AG04450 (cell line): ENCODE measurements around the gene LRCOL1. TPM values are rescaled to one million over a fixed set of nuclear protein-coding genes. Genes with fewer than 3 reads are reported as not detected.

Experiments
- CTCF ChIA-PET: fragments of 300-600, 350-600 bp; formaldehyde crosslinking; extraction: SDS; loops from one replicate; lab custom pipeline; 2022; ENCODE audit warnings: antibody characterized with exemption, inconsistent platforms; lab: Charles Lee
- POLR2A ChIA-PET: fragments of 350-600 bp; formaldehyde crosslinking; extraction: SDS; loops from one replicate; lab custom pipeline; 2021; ENCODE audit warnings: antibody characterized with exemption, inconsistent platforms; lab: Yijun Ruan, JAX
- DNase-seq: peaks from one replicate; pipeline ENCODE4 v3.0.0-alpha.2; 2011; ENCODE audit warnings: low read depth, low spot score
- H3K27ac ChIP-seq: one replicate; pipeline ENCODE4 v1.5.1; 2012; ENCODE audit warnings: low read depth, low read length, control low read depth
- H3K27me3 ChIP-seq: one replicate; pipeline ENCODE4 v1.6.0; 2012; ENCODE audit warnings: low read length; ENCODE audit not compliant: control insufficient read depth, insufficient read depth
- H3K4me3 ChIP-seq: 2 replicates; pipeline ENCODE4 v1.5.1; 2011; ENCODE audit warnings: mild to moderate bottlenecking, low read depth, low read length, control low read depth
- H3K9me3 ChIP-seq: 2 replicates; pipeline ENCODE4 v1.5.1; 2012; ENCODE audit warnings: low read length; ENCODE audit not compliant: control insufficient read depth, insufficient read depth
- polyA plus RNA-seq: library from polyadenylated mRNA; depleted of rRNA; stranded (reverse); fragments of >200 nt; gene quantifications from 2 replicates; pipeline ENCODE4 v1.2.3, GENCODE V29; 2011; rRNA removed
- small RNA-seq: library from RNA; depleted of rRNA; stranded (forward); fragments of <200 nt; gene quantifications from one replicate; pipeline ENCODE3, GENCODE V24; 2012; ENCODE audit warnings: low read depth; ENCODE audit not compliant: insufficient read length
- TF ChIP-seq, protein P1 (sequence below): IDR thresholded peaks from 2 replicates; pipeline ENCODE4 v1.5.1; 2011; ENCODE audit warnings: low read depth, low read length, control low read depth, inconsistent platforms

The LRCOL1 gene
- polyA plus RNA-seq, 1 experiment: 0.11 TPM

DNA sequence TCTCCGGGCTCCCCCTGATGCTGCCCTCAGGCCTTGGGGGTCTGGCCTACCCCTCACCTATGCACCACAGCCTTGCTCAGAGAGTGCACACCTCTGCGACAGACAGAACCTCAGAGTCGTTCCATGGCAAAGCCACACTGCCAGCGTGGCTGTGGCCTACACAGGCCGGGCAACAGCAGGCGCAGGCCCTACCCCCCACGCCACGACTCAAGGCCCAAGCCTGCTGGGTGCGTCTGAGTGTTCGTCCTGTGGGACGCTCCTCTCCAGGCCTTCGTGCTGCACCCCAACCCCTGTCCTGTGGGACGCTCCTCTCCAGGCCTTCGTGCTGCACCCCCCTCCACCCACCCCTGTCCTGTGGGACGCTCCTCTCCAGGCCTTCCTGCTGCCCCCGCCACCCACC, 54.2 kb downstream of the LRCOL1 start:
- ChIA-PET POLR2A (no interaction called here), CTCF (no interaction called here)
- Histone ChIP-seq H3K27me3 (no peaks in the 10 kb centered on the region), H3K9me3 (no peaks in the 10 kb centered on the region; the same call in 1 of the 2 replicates), H3K4me3 (no peak overlapping the region), H3K27ac (no peak overlapping the region)
- TF ChIP-seq, protein P1, sequence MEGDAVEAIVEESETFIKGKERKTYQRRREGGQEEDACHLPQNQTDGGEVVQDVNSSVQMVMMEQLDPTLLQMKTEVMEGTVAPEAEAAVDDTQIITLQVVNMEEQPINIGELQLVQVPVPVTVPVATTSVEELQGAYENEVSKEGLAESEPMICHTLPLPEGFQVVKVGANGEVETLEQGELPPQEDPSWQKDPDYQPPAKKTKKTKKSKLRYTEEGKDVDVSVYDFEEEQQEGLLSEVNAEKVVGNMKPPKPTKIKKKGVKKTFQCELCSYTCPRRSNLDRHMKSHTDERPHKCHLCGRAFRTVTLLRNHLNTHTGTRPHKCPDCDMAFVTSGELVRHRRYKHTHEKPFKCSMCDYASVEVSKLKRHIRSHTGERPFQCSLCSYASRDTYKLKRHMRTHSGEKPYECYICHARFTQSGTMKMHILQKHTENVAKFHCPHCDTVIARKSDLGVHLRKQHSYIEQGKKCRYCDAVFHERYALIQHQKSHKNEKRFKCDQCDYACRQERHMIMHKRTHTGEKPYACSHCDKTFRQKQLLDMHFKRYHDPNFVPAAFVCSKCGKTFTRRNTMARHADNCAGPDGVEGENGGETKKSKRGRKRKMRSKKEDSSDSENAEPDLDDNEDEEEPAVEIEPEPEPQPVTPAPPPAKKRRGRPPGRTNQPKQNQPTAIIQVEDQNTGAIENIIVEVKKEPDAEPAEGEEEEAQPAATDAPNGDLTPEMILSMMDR: no peak
- no peak for DNase-seq

DNA sequence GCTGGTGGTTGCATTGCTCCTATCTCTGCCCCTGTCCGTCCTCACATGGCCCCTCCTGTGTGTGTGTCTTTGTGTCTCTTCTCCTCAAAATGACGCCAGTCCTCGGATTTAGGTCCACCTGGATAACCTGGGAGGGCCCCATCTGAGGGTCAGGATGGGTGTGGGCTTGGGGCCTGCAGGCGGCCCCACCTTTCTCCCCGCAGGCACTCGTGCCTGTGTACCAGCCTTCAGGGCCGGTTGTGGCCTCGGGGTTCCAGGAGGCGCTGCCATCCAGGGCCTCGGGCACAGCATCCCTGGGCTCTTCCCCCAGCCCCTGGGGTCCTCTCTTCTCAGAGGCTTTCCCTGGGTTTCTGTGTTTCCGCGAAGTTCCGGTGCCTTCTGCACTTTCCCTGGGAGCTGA, 54.7 kb downstream of the LRCOL1 start:
- CTCF ChIA-PET: interaction anchor here (1.0 to 1.2 kb wide), 2 partner anchors 140 to 402 kb away, joined by 3 to 4 read pairs; no protein-coding TSS in a partner anchor
- Histone ChIP-seq H3K27ac (no peak overlapping the region), H3K9me3 (no peaks in the 10 kb centered on the region; the same call in 1 of the 2 replicates), H3K27me3 (no peaks in the 10 kb centered on the region), H3K4me3 (no peak overlapping the region)
- POLR2A ChIA-PET: no interaction called here
- DNase-seq: no peak
- TF ChIP-seq, protein P1: no peak

DNA sequence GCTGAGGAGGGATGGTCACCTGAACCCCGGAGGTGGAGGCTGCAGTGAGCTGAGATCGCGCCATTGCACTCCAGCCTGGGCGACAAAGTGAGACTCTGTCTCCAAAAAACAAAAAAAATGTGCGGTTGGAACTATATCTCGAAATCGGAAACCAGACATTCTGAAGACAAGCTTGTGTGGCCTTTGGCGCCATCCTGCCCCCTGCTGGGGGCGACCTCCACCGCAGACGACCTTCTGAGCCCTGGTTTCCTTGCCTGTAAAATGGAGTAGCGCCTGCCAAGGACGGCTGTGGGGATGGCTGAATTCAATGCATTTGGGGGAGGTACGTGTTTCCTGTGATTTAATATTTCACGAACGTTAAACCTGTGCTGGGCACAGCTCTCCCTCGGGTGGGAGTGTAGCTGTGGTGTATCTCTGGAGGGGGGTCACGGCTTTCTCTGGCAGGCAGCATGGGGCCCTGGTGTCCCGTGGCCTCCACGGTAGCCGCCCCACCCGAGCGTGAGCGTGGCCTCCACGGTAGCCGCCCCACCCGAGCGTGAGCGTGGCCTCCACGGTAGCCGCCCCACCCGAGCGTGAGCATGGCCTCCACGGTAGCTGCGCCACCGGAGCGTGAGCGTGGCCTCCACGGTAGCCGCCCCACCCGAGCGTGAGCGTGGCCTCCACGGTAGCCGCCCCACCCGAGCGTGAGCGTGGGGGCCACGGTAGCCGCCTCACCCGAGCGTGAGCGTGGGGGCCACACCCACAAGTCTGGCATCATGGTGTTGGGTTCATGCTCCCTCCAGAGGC, 55.3 kb downstream of the LRCOL1 start:
- DNase-seq: no peak
- POLR2A ChIA-PET: no interaction called here
- CTCF ChIA-PET: interaction anchor here (1.0 to 1.2 kb wide), 2 partner anchors 140 to 401 kb away, joined by 3 to 4 read pairs; no protein-coding TSS in a partner anchor
- Histone ChIP-seq H3K9me3 (no peaks in the 10 kb centered on the region; the same call in 1 of the 2 replicates), H3K27ac (no peak overlapping the region), H3K27me3 (no peaks in the 10 kb centered on the region), H3K4me3 (no peak overlapping the region)
- TF ChIP-seq, protein P1: peak; percentile 29; the same call in 1 of the 2 replicates

Small RNA genes lying within 50 kb of the gene (small RNA-seq; reads per million reads assigned to genes)
- gene MIR6763: not detected

Other genes with a start within 250 kb of the LRCOL1 start
- 1.1 and 1.5 TPM in 2 replicates for gene FBRSL1, start 120.4 kb downstream of the LRCOL1 start, polyA plus RNA-seq
- gene P2RX2, start 8.2 kb upstream of the LRCOL1 start, polyA plus RNA-seq: not detected in 2 replicates
- 4.1 and 6.3 TPM in 2 replicates for gene POLE, start 76.8 kb upstream of the LRCOL1 start, polyA plus RNA-seq
- gene PXMP2, start 77.0 kb upstream of the LRCOL1 start, polyA plus RNA-seq: 17.3 and 19.6 TPM in 2 replicates
- gene PGAM5, start 100.3 kb upstream of the LRCOL1 start, polyA plus RNA-seq: 8.9 and 15.1 TPM in 2 replicates
- gene ANKLE2, start 151.2 kb upstream of the LRCOL1 start, polyA plus RNA-seq: 55.7 and 65.6 TPM in 2 replicates
- 22.6 and 28.0 TPM in 2 replicates for gene GOLGA3, start 218.3 kb upstream of the LRCOL1 start, polyA plus RNA-seq